IPS-18a (cell line): ENCODE data around the gene MAS1.

Experiments
- H3K27ac ChIP-seq: one replicate; pipeline ENCODE4 v1.5.1; 2013; ENCODE audit warnings: low read length
- H3K27me3 ChIP-seq: one replicate; pipeline ENCODE4 v1.6.1; 2013; ENCODE audit warnings: mild to moderate bottlenecking, low read length; ENCODE audit not compliant: control insufficient read depth, insufficient read depth
- H3K36me3 ChIP-seq: one replicate; pipeline ENCODE4 v1.6.1; 2013; ENCODE audit warnings: low read depth, low read length; ENCODE audit not compliant: control insufficient read depth
- H3K4me1 ChIP-seq: one replicate; pipeline ENCODE4 v1.6.1; 2013; ENCODE audit warnings: low read depth, low read length; ENCODE audit not compliant: control insufficient read depth
- H3K4me3 ChIP-seq: one replicate; pipeline ENCODE4 v1.5.1; 2013; ENCODE audit warnings: low read length
- H3K9ac ChIP-seq: one replicate; pipeline ENCODE4 v1.6.1; 2013; ENCODE audit warnings: mild to moderate bottlenecking, low read length, moderate library complexity
- H3K9me3 ChIP-seq: one replicate; pipeline ENCODE4 v1.6.1; 2013; ENCODE audit warnings: low read depth, low read length; ENCODE audit not compliant: control insufficient read depth

Gene MAS1

DNA sequence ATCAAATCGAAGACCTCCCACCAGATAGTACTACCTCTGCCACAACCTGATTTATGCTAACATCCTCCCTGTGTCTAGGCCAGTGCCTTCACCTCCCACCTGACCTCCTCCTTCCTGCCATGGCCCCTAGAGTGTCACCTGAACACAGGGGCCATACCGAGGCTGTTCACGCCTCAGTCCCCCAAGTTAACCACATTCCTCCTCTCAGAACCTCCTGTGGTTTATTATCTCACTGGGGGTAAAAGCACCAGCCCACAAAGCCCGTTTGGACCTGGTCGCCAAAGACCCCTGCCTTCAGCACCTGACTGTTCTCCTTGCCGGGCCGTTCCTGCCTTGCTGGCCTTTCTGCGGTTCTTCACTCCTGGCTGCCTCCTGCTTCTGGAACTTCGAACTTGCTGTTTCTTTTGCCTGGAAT is 13.7 kb downstream of the MAS1 start:
- H3K27me3 ChIP-seq = no peaks in the 10 kb centered on the region
- H3K36me3 ChIP-seq = no peaks in the 10 kb centered on the region
- H3K4me1 ChIP-seq = no peaks in the 10 kb centered on the region
- no peak overlapping the region for H3K27ac ChIP-seq
- no peak overlapping the region for H3K9ac ChIP-seq
- no peaks in the 10 kb centered on the region for H3K9me3 ChIP-seq
- H3K4me3 ChIP-seq = no peak overlapping the region

DNA sequence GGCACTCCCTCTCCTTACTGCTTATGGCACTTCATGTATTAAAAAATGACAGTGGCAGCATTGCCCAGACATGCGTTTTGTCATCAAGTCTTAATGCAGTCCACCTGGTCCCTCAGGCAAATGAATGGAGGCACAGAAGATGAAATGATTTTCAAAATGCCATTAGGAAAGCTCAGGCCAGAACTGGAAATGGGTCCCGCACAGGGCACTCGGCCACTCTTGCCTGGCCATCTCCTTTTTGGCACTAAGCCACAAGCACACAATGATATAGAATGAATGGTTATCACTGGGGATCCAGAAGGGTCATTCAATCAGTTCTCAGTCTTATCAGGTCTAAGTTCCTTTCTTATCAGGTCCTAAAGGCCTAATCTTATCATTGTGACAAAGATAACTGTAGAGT is 15.6 kb downstream of the MAS1 start:
- no peak overlapping the region for H3K9ac ChIP-seq
- H3K27me3 ChIP-seq = no peaks in the 10 kb centered on the region
- H3K9me3 ChIP-seq = no peaks in the 10 kb centered on the region

DNA sequence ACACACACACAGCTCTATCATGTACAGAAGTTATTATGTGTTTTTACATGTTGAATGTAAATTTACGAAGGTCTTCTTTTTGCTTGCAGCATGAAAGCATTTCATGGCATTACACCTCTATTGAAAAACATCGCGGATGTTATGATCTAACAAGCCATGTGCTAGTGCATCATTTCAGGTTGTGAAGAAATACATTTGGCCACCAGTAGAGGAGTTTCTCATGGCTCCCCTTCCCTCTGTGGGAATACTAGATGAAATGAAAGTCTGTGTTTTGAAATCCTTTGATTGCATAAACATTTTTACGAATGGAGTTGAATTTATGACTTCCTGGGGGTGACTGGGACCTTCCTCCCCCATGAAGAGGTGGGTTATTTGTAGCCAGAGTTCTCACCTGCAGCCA is 17.7 kb downstream of the MAS1 start:
- Histone ChIP-seq H3K9ac (no peak overlapping the region), H3K27me3 (no peaks in the 10 kb centered on the region), H3K36me3 (no peaks in the 10 kb centered on the region), H3K9me3 (no peaks in the 10 kb centered on the region), H3K4me3 (no peak overlapping the region), H3K27ac (no peak overlapping the region), H3K4me1 (no peaks in the 10 kb centered on the region)

More for the DNA sequence above, 15.6 kb downstream of the MAS1 start:
- Histone ChIP-seq H3K4me3 (no peak overlapping the region), H3K27ac (no peak overlapping the region), H3K4me1 (no peaks in the 10 kb centered on the region), H3K36me3 (no peaks in the 10 kb centered on the region)

DNA sequence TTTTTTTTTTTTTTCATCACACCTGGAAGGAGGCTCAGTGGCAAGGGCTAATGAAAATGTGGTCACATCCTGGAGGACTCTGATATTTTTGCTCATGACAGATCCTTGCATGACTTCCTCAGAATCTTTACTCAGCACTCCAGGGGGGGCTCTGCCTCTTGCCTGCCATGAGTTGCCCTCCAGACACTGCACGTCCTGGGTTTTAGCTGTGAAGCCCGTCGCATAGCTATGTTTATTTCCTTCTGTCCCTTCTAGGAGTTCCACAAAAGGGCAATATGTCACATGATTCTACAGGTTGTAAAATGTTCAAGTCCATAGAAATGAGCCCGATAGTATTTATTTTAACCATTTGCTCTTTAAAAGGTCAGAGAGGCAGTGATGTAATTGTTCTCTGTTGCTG is 18.2 kb downstream of the MAS1 start:
- Histone ChIP-seq H3K4me1 (no peaks in the 10 kb centered on the region), H3K27ac (no peak overlapping the region), H3K4me3 (no peak overlapping the region), H3K36me3 (no peaks in the 10 kb centered on the region), H3K9ac (no peak overlapping the region), H3K9me3 (no peaks in the 10 kb centered on the region), H3K27me3 (no peaks in the 10 kb centered on the region)

DNA sequence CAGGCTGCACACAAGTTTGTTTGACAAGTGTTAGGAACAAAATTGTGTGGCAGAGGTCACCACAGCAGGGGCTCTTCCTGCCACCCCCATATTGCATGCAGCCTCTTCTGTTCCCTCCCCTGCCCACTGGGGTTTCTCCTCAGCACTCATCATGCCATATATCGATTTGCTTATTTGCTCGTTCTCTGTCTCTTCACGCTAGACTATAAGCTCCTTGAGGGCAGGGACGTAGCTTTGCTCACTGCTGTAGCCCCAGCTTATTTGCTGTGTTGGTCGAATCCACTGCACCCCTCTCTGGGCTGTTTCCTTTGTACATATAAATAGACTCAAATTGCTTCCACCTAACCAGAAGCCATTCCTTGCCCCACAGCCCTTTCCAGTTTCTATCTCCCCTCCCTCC is 19.6 kb downstream of the MAS1 start:
- Histone ChIP-seq H3K36me3 (no peaks in the 10 kb centered on the region), H3K9me3 (no peaks in the 10 kb centered on the region), H3K27me3 (no peaks in the 10 kb centered on the region), H3K4me1 (no peaks in the 10 kb centered on the region), H3K4me3 (no peak overlapping the region), H3K27ac (no peak overlapping the region), H3K9ac (no peak overlapping the region)

DNA sequence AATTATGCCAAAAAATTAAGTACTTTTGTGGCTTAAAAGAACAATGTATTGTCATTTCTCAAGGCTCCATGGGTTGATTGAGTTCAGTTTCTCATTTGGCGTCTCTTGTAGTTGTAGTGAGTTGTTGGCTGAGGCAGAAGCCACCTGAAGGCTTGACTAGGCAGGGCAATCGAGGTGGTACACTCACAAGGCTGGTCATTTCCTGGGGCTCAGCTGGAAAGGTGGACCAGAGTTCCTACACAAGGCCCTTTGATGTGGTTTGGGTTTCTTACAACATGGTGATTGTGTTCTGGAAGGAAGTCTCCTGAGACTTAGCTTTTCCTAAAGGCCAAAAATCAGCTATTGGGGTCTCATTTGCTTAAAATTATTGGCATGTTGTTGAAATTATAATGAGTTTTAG is 22.6 kb downstream of the MAS1 start:
- Histone ChIP-seq H3K27me3 (no peaks in the 10 kb centered on the region), H3K4me3 (no peak overlapping the region), H3K9ac (no peak overlapping the region), H3K36me3 (no peaks in the 10 kb centered on the region), H3K9me3 (no peaks in the 10 kb centered on the region), H3K4me1 (no peaks in the 10 kb centered on the region), H3K27ac (no peak overlapping the region)

DNA sequence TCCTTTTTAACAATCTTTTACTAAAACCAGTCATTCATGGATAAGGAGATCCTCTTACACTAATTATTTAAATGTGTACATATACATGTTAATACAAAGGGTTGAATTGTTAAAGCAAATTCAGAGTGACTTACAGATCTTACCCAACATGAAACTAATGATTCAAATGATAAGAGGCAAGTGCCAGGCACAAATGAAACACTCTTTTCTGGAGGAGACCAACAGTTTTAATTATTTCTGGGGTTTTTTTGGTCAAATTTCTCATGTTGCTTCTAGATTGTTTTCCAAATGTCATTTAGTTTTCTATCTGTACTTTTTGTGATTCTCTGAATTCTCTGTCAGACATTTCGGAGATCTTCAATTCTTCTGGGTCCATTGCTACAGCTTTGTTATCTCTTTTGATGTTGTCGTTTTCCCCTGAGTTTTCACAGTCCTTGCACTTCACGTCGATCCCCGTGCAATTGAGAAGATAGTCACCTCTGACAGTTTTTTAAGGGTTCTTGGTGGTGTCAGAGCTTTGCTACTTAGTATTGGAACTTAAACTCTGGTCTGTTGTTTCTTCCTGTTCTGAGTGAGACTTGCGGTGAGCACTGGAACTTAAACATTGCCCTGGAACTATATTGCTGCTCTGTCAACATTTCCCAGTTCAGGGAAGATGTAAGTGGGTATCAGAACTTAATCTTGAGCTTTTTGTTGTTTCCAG is 23.2 kb downstream of the MAS1 start:
- H3K27me3 ChIP-seq = no peaks in the 10 kb centered on the region
- H3K9me3 ChIP-seq = no peaks in the 10 kb centered on the region

DNA sequence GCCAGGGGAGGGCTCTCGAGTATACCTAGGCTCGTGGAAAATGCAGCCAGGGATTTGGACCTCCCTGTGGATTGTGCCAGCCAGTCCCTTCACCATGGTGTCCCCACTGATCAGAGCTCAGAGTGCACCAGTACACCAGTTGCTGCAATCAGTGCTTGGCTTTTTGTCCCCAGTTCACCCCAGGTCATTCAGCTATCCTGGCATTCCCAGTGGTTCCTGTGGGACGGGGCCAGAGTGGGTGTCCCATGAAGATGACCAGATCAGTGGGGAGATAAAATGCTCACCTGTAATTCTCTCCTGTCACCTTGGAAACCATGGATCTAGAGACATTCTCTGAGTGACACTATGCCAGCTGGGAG is 23.8 kb downstream of the MAS1 start:
- Histone ChIP-seq H3K4me1 (no peaks in the 10 kb centered on the region), H3K27me3 (no peaks in the 10 kb centered on the region), H3K9ac (no peak overlapping the region), H3K36me3 (no peaks in the 10 kb centered on the region), H3K27ac (no peak overlapping the region), H3K4me3 (no peak overlapping the region), H3K9me3 (no peaks in the 10 kb centered on the region)

More for the DNA sequence above, 23.2 kb downstream of the MAS1 start:
- no peaks in the 10 kb centered on the region for H3K36me3 ChIP-seq
- H3K9ac ChIP-seq = no peak overlapping the region
- H3K4me3 ChIP-seq = no peak overlapping the region
- H3K4me1 ChIP-seq = no peaks in the 10 kb centered on the region
- no peak overlapping the region for H3K27ac ChIP-seq

DNA sequence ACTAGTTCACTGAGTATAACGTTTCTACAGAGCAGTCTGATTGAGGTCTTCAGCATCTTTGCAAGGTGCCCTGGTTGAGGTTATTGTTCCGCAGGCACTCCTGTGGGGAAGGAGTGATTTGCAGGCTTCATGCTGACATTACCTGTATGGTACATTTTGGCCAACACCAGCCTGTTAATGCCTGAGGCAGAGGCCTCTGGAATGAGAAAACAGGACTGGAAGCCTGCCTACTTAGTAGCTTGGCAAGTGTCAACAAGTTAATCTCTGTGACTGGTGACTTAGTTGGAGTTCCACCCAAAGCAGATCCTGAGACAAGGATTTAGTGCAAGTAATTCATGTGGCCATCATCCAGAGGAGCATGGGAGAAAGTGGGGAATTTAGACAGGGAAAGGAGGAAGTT is 24.6 kb downstream of the MAS1 start:
- Histone ChIP-seq H3K9ac (no peak overlapping the region), H3K27ac (no peak overlapping the region), H3K4me3 (no peak overlapping the region), H3K4me1 (no peaks in the 10 kb centered on the region), H3K27me3 (no peaks in the 10 kb centered on the region), H3K9me3 (no peaks in the 10 kb centered on the region), H3K36me3 (no peaks in the 10 kb centered on the region)

DNA sequence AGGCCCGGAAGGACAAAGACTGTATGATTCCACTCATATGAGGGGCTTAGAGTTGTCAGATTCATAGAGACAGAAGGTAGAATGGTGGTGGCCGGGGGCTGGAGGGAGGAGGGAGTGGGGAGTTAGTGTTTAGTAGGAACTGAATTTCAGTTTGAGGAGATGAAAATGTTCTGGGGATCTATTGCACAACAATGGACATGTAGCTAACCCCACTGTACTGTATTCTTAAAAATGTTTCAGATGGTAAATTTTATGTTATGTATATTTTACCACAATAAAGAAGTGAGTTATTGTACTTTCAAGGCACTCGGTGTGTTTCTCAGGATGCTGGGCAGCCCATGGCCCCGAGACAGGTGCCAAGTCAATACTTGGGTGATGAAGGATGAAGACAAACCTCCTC is 25.4 kb downstream of the MAS1 start:
- H3K4me3 ChIP-seq = no peak overlapping the region

DNA sequence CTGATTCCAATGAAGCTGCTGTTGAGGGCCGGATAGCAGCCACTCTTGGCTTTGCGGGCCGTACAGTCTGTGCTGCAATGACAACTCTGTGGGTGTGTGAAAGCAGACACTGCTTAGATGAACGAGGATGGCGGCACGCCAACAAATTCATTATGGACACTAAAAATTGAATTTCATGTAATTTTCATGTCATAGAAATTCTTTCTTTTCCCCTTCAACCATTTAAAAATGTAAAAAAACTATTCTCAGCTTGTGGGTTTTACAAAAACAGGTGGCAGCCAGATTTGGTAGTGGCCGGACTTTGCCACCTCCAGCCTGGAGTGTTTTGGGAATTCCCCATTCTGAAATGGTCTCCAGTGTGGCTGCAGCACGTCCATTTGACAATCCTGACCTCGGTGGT is 26.0 kb downstream of the MAS1 start:
- Histone ChIP-seq H3K27me3 (no peaks in the 10 kb centered on the region), H3K9me3 (no peaks in the 10 kb centered on the region), H3K27ac (no peak overlapping the region), H3K36me3 (no peaks in the 10 kb centered on the region), H3K4me3 (no peak overlapping the region), H3K9ac (no peak overlapping the region), H3K4me1 (no peaks in the 10 kb centered on the region)

More for the DNA sequence above, 25.4 kb downstream of the MAS1 start:
- Histone ChIP-seq H3K27ac (no peak overlapping the region), H3K27me3 (no peaks in the 10 kb centered on the region), H3K9ac (no peak overlapping the region), H3K9me3 (no peaks in the 10 kb centered on the region), H3K36me3 (no peaks in the 10 kb centered on the region), H3K4me1 (no peaks in the 10 kb centered on the region)

DNA sequence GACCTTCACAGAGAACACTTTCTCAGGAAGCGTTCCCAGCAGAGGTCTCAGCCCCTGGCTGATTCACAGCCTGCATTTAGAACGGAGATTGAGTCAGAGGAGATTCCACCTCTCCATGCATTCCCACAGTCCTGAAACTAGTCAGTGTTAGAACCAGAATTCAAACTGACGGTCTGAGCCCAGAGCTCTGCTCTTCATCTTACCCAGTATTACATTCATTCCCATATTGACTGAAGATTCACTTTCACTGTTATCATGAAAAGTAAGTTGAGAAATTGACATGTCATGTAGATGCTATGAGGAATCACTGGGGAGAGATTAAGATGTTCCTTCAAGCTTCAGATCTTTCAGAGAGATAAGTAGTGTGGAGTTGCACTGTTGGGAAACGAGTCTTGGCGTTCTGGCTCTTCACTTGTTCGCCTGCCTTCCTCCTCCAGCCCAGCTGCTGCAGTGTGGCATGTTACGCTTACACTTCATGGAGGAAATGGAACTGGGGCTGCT is 28.3 kb downstream of the MAS1 start:
- H3K9me3 ChIP-seq = no peaks in the 10 kb centered on the region
- H3K9ac ChIP-seq = no peak overlapping the region
- no peaks in the 10 kb centered on the region for H3K36me3 ChIP-seq
- H3K4me3 ChIP-seq = no peak overlapping the region
- no peaks in the 10 kb centered on the region for H3K4me1 ChIP-seq
- no peaks in the 10 kb centered on the region for H3K27me3 ChIP-seq
- H3K27ac ChIP-seq = no peak overlapping the region
